PC-9 (cell line): ENCODE results near the gene PKP3. TPM values are rescaled to one million over a fixed set of nuclear protein-coding genes. Genes with fewer than 3 reads are reported as not detected.

Experiments
- BruUV-seq: library from RNA; stranded (reverse); fragments of 400-500 nt; replicated peaks from 2 replicates; lab custom pipeline; 2021; lab: Mats Ljungman, UMichigan
- CTCF ChIA-PET: fragments of 300-600 bp; sonication (Branson Sonifier 250); formaldehyde crosslinking; loops from one replicate; lab custom pipeline; 2022; ENCODE audit warnings: antibody characterized with exemption; lab: Charles Lee
- POLR2A ChIA-PET: fragments of 300-600 bp; sonication (Branson Sonifier 250); formaldehyde crosslinking; loops from one replicate; lab custom pipeline; 2022; ENCODE audit warnings: antibody characterized with exemption; ENCODE audit not compliant: unreplicated experiment; lab: Charles Lee
- DNase-seq, 2 experiments: peaks; one replicate each; pipeline versions ENCODE4 v3.0.0 to v3.0.0-alpha.2; 2015 to 2022; ENCODE audit warnings: mixed read lengths in 1 of 2
- H2AFZ ChIP-seq: fragments of 200-600 bp; sonication (generic); 2 replicates; pipeline ENCODE4 v1.8.1; 2017; ENCODE audit warnings: antibody characterized with exemption
- H3F3A ChIP-seq: fragments of 200-600 bp; sonication (generic); 2 replicates; pipeline ENCODE4 v1.8.1; 2017; ENCODE audit warnings: antibody characterized with exemption, mild to moderate bottlenecking, low read depth; ENCODE audit not compliant: insufficient read depth
- H3K27ac ChIP-seq: fragments of 200-600 bp; sonication (generic); 2 replicates; pipeline ENCODE4 v1.6.1; 2016; ENCODE audit warnings: mixed run types
- H3K27me3 ChIP-seq: fragments of 200-600 bp; sonication (generic); 2 replicates; pipeline ENCODE4 v1.6.1; 2016; ENCODE audit warnings: low read depth, mixed run types; ENCODE audit not compliant: insufficient read depth
- H3K36me3 ChIP-seq: fragments of 200-600 bp; sonication (generic); 2 replicates; pipeline ENCODE4 v1.6.1; 2016; ENCODE audit warnings: low read depth, mixed run types
- H3K4me1 ChIP-seq: fragments of 200-600 bp; sonication (generic); replicated peaks from 2 replicates; pipeline ENCODE4 v1.6.1; 2016; ENCODE audit warnings: mixed run types; ENCODE audit not compliant: insufficient read depth
- H3K4me2 ChIP-seq: fragments of 200-600 bp; sonication (generic); 2 replicates; pipeline ENCODE4 v1.6.1; 2017; ENCODE audit warnings: mixed run types
- H3K4me3 ChIP-seq: fragments of 200-600 bp; sonication (generic); 2 replicates; pipeline ENCODE4 v1.6.1; 2016; ENCODE audit warnings: mixed run types
- H3K79me2 ChIP-seq: fragments of 200-600 bp; sonication (generic); 2 replicates; pipeline ENCODE4 v1.6.1; 2017; ENCODE audit warnings: low read depth, mixed run types
- H3K9me2 ChIP-seq: fragments of 200-600 bp; sonication (generic); 2 replicates; pipeline ENCODE4 v1.8.1; 2017; ENCODE audit warnings: mild to moderate bottlenecking; ENCODE audit not compliant: insufficient read depth
- H3K9me3 ChIP-seq: fragments of 200-600 bp; sonication (generic); 2 replicates; pipeline ENCODE4 v1.8.1; 2016; ENCODE audit warnings: low read depth; ENCODE audit not compliant: insufficient read depth
- H4K20me1 ChIP-seq: fragments of 200-600 bp; sonication (generic); 2 replicates; pipeline ENCODE4 v1.8.1; 2017; ENCODE audit not compliant: insufficient read depth
- CTCF ChIP-seq: fragments of 200-600 bp; sonication (generic); conservative IDR thresholded peaks from 2 replicates; pipeline ENCODE4 v1.6.1; 2017; ENCODE audit warnings: mixed run types, antibody characterized with exemption, mild to moderate bottlenecking, moderate library complexity
- EZH2 ChIP-seq: fragments of 200-600 bp; sonication (generic); IDR thresholded peaks from 2 replicates; pipeline ENCODE4 v1.8.0; 2017; ENCODE audit warnings: antibody characterized with exemption, low read depth
- intact Hi-C: fragments of 100-400 bp; cut with micrococcal nuclease; formaldehyde crosslinking; loops from one replicate; pipeline ENCODE4 v1.10.0; 2022; ENCODE audit not compliant: unreplicated experiment
- total RNA-seq: library from RNA; stranded (reverse); gene quantifications from 2 replicates; pipeline ENCODE4 v1.2.3, GENCODE V29; 2021

PKP3 gene
- total RNA-seq, 1 experiment from 2014 or later, result 83.7 TPM

GRCh38 chr11:396511-396947, 2.5 kb downstream of the PKP3 start:
- Histone ChIP-seq H3K9me3 (no peaks in the 10 kb centered on the region), H3K4me2 (no peak overlapping the region), H3K36me3 (no peaks in the 10 kb centered on the region), H3F3A (no peaks in the 10 kb centered on the region), H3K4me1 (peaks cover 10% of the 10 kb centered on the region), H4K20me1 (peaks cover 3% of the 10 kb centered on the region; the same call in 1 of the 2 replicates), H3K27me3 (no peaks in the 10 kb centered on the region), H3K9me2 (no peaks in the 10 kb centered on the region), H3K4me3 (no peak overlapping the region), H2AFZ (no peak overlapping the region), H3K79me2 (peaks cover 24% of the 10 kb centered on the region), H3K27ac (no peak overlapping the region)
- ChIA-PET CTCF (no interaction called here), POLR2A (no interaction called here)
- intact Hi-C loops, result no loop called here
- no peak for DNase-seq
- TF ChIP-seq CTCF (no peak), EZH2 (no peak)
- BruUV-seq, result no TSS peak

GRCh38 chr11:396948-397548, 3.0 kb downstream of the PKP3 start:
- Histone ChIP-seq H2AFZ (no peak overlapping the region), H3K9me3 (no peaks in the 10 kb centered on the region), H3K79me2 (peaks cover 24% of the 10 kb centered on the region), H3F3A (no peaks in the 10 kb centered on the region), H3K4me2 (no peak overlapping the region), H3K4me1 (peaks cover 10% of the 10 kb centered on the region), H3K4me3 (no peak overlapping the region), H3K9me2 (no peaks in the 10 kb centered on the region), H3K36me3 (no peaks in the 10 kb centered on the region), H3K27ac (no peak overlapping the region), H3K27me3 (no peaks in the 10 kb centered on the region), H4K20me1 (peaks cover 3% of the 10 kb centered on the region; the same call in 1 of the 2 replicates)
- DNase-seq, result no peak
- POLR2A ChIA-PET, result no interaction called here
- intact Hi-C loops, result no loop called here
- no peak for TF ChIP-seq CTCF
- no peak for TF ChIP-seq EZH2
- CTCF ChIA-PET, result no interaction called here
- BruUV-seq, result no TSS peak

- CTCF ChIA-PET, result no interaction called here
- peaks cover 3% of the 10 kb centered on the region; the same call in 1 of the 2 replicates for H4K20me1 ChIP-seq
- no peak overlapping the region for H3K4me2 ChIP-seq
- TF ChIP-seq CTCF (no peak), EZH2 (no peak)
- intact Hi-C loops, result no loop called here
- POLR2A ChIA-PET, result no interaction called here
- no peaks in the 10 kb centered on the region for H3K9me3 ChIP-seq
- no peaks in the 10 kb centered on the region for H3K27me3 ChIP-seq
- no peak overlapping the region for H3K4me3 ChIP-seq
- no peaks in the 10 kb centered on the region for H3K36me3 ChIP-seq
- BruUV-seq, result no TSS peak
- H3F3A ChIP-seq, result no peaks in the 10 kb centered on the region
- H3K79me2 ChIP-seq, result peaks cover 24% of the 10 kb centered on the region
- H3K27ac ChIP-seq, result no peak overlapping the region
- peaks cover 5% of the 10 kb centered on the region; the same call in 1 of the 2 replicates for H3K4me1 ChIP-seq
- no peak overlapping the region for H2AFZ ChIP-seq
- no peak for DNase-seq
- H3K9me2 ChIP-seq, result no peaks in the 10 kb centered on the region
Observed at GRCh38 chr11:398826-399225, 4.8 kb downstream of the PKP3 start.
